GM23338 (cell line): ENCODE results near the gene XPO4. TPM values are rescaled to one million over a fixed set of nuclear protein-coding genes. Genes with fewer than 3 reads are reported as not detected.

Source experiments
- ATAC-seq: fragments of 200-7000 bp; cut with Tn5 transposase; 3 replicates; pipeline ENCODE4 v1.9.1; 2020
- DNase-seq: peaks from one replicate; pipeline ENCODE4 v3.0.0-alpha.2; 2015; ENCODE audit warnings: low spot score
- H2AFZ ChIP-seq: fragments of 200-600 bp; sonication (generic); 2 replicates; pipeline ENCODE4 v1.8.0; 2016; ENCODE audit warnings: antibody characterized with exemption, mild to moderate bottlenecking, moderate library complexity
- H3F3A ChIP-seq: fragments of 200-600 bp; sonication (generic); replicated peaks from 2 replicates; pipeline ENCODE4 v1.8.0; 2017; ENCODE audit warnings: antibody characterized with exemption, mixed run types, low read depth
- H3K27ac ChIP-seq: fragments of 200-600 bp; sonication (generic); 2 replicates; pipeline ENCODE4 v1.6.1; 2016; ENCODE audit warnings: low read depth
- H3K27me3 ChIP-seq: fragments of 200-600 bp; sonication (generic); 2 replicates; pipeline ENCODE4 v1.8.0; 2016; ENCODE audit warnings: mild to moderate bottlenecking, mixed run types, moderate library complexity; ENCODE audit not compliant: insufficient read depth
- H3K36me3 ChIP-seq: fragments of 200-600 bp; sonication (generic); 2 replicates; pipeline ENCODE4 v1.8.0; 2016; ENCODE audit warnings: mild to moderate bottlenecking; ENCODE audit not compliant: insufficient read depth
- H3K4me1 ChIP-seq: fragments of 200-600 bp; sonication (generic); 2 replicates; pipeline ENCODE4 v1.8.0; 2016; ENCODE audit warnings: mild to moderate bottlenecking, moderate library complexity; ENCODE audit not compliant: insufficient read depth
- H3K4me2 ChIP-seq: fragments of 200-600 bp; sonication (generic); 2 replicates; pipeline ENCODE4 v1.7.1; 2017; ENCODE audit warnings: mixed run types
- H3K4me3 ChIP-seq: fragments of 200-600 bp; sonication (generic); 2 replicates; pipeline ENCODE4 v1.6.1; 2016; ENCODE audit warnings: mixed run types
- H3K79me2 ChIP-seq: fragments of 200-600 bp; sonication (generic); replicated peaks from 2 replicates; pipeline ENCODE4 v1.8.0; 2017; ENCODE audit warnings: mild to moderate bottlenecking; ENCODE audit not compliant: insufficient read depth
- H3K9me2 ChIP-seq: fragments of 200-600 bp; sonication (generic); 2 replicates; pipeline ENCODE4 v1.8.0; 2017; ENCODE audit not compliant: insufficient read depth
- H4K20me1 ChIP-seq: fragments of 200-600 bp; sonication (generic); replicated peaks from 2 replicates; pipeline ENCODE4 v1.8.0; 2017; ENCODE audit warnings: mild to moderate bottlenecking; ENCODE audit not compliant: insufficient read depth
- H3K27ac Mint-ChIP-seq: 2 replicates; pipeline ENCODE4 v1.8.0; 2020; ENCODE audit warnings: inconsistent platforms, mild to moderate bottlenecking, moderate library complexity, mixed read lengths
- H3K27me3 Mint-ChIP-seq: 3 replicates; pipeline ENCODE4 v1.8.0; 2022; ENCODE audit warnings: low read depth, mild to moderate bottlenecking, moderate library complexity, mixed read lengths, inconsistent platforms; ENCODE audit not compliant: insufficient read depth, poor library complexity
- H3K36me3 Mint-ChIP-seq: 3 replicates; pipeline ENCODE4 v1.8.0; 2021; ENCODE audit warnings: low read depth, mild to moderate bottlenecking, inconsistent platforms, moderate library complexity, mixed read lengths
- H3K4me1 Mint-ChIP-seq: 3 replicates; pipeline ENCODE4 v1.8.0; 2020; ENCODE audit warnings: mild to moderate bottlenecking, inconsistent platforms, mixed read lengths
- H3K4me3 Mint-ChIP-seq: 3 replicates; pipeline ENCODE4 v1.8.0; 2021; ENCODE audit warnings: moderate library complexity, mild to moderate bottlenecking, inconsistent platforms, mixed read lengths
- H3K9me3 Mint-ChIP-seq: 3 replicates; pipeline ENCODE4 v1.8.0; 2020; ENCODE audit warnings: moderate library complexity, mild to moderate bottlenecking, inconsistent platforms, mixed read lengths
- CREB1 ChIP-seq: fragments of 250-450 bp; sonication (Bioruptor Pico); IDR thresholded peaks from 2 replicates; pipeline ENCODE4 v1.5.0; 2020; ENCODE audit warnings: low read depth, mild to moderate bottlenecking, moderate library complexity
- EZH2phosphoT487 ChIP-seq: fragments of 200-600 bp; sonication (generic); IDR thresholded peaks from one replicate; pipeline ENCODE4 v1.8.1; 2018; ENCODE audit warnings: antibody characterized with exemption; ENCODE audit not compliant: unreplicated experiment
- STAT1 ChIP-seq: IDR thresholded peaks from one replicate; pipeline ENCODE4 v1.6.1; 2016; ENCODE audit warnings: antibody characterized with exemption; ENCODE audit not compliant: unreplicated experiment
- ZNF331 ChIP-seq: fragments of 250-450 bp; sonication (Bioruptor Pico); IDR thresholded peaks from 2 replicates; pipeline ENCODE4 v1.5.0; 2020; ENCODE audit warnings: low read depth, mild to moderate bottlenecking, moderate library complexity
- polyA plus RNA-seq: library from polyadenylated mRNA; unstranded; fragments of >200 nt; fragmentation: Nextera tagmentation; extraction: Ambion mirVana; gene quantifications from 2 replicates; pipeline ENCODE4 v1.2.1, GENCODE V29; 2016
- total RNA-seq: library from RNA; depleted of rRNA; stranded (reverse); fragments of >200 nt; shearing (Covaris generic); gene quantifications from 2 replicates; pipeline ENCODE4 v1.2.3, GENCODE V29; 2014
- TF ChIP-seq, protein P1 (sequence below), 2 experiments: fragments of 200-600 bp in 1 of 2; sonication (generic) in 1 of 2; conservative IDR thresholded peaks; 2 replicates each; pipeline versions ENCODE4 v1.5.1 to v1.6.1; 2016 to 2017; ENCODE audit warnings: antibody characterized with exemption in 2 of 2, low read depth in 2 of 2, mild to moderate bottlenecking in 2 of 2, moderate library complexity in 1 of 2

XPO4 gene
- total and polyA plus RNA-seq, 2 experiments from 2014 or later: 14.1 to 57.8 TPM

DNA sequence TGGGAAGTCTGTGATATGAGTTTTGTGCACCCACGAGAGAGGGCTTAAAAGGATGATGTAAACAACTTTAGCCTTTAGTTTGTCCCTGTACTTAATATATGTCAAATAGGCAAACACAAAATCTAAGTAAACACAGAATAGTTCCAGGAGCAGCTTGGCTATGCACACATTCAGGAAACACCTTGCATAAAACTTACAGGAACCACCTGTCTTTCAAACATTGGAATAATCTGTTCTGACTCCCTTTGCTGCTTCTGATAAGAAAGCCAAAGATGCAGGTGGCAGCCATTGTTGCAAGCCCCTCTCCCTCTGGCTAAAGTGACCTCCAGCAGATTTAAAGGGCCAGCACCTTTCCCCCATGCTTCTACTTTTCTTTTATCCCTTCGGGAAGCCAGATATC lies 133.5 kb downstream of the XPO4 start:
- peak; percentile 11 for DNase-seq
- Histone ChIP-seq H3K36me3 (no peaks in the 10 kb centered on the region), H3K79me2 (no peaks in the 10 kb centered on the region), H3K27ac (no peak overlapping the region), H3K27me3 (no peaks in the 10 kb centered on the region), H3K4me3 (no peak overlapping the region), H3K4me2 (no peak overlapping the region), H4K20me1 (no peaks in the 10 kb centered on the region), H3K4me1 (no peaks in the 10 kb centered on the region; the same call in 1 of the 2 replicates), H2AFZ (no peak overlapping the region), H3K9me2 (no peaks in the 10 kb centered on the region), H3F3A (no peaks in the 10 kb centered on the region)
- H3K4me1 Mint-ChIP-seq: peaks cover 9% of the 10 kb centered on the region; the same call in 2 of the 3 replicates
- peaks cover 17% of the 10 kb centered on the region; the same call in 2 of the 3 replicates for H3K9me3 Mint-ChIP-seq
- ATAC-seq: no peak
- H3K4me3 Mint-ChIP-seq: no peak overlapping the region
- peaks cover 8% of the 10 kb centered on the region for H3K27me3 Mint-ChIP-seq
- TF ChIP-seq EZH2phosphoT487: no peak
- no peak for TF ChIP-seq STAT1
- peaks cover 33% of the 10 kb centered on the region for H3K36me3 Mint-ChIP-seq
- H3K27ac Mint-ChIP-seq: no peak overlapping the region

DNA sequence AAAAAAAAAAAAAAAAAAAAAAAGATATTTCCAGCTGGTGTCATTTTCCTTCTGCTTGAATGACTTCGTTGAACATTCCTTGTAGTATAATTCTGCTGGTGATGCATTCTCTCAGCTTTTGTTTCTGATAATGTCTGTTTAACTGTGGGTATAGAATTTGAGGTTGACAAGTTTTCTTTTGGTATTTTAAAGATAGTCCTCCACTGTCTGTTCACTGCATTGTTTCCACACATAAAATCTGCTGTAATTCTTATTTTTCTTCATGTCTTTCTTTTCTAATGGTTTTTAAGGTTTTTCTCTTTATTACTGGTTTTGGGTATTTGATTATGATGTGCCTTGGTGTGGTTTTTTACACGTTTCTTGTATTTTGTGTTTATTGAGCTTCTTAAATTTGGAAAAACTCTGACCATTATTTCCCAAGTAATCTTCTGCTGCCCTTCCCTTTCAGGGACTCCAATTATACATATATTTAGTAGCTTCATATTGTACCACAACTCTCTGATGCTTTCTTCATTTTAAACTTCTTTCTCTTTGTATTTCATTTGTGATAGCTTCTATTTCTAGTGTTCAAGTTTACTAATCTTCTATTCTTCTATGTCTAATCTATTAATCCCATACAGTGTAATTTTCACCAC lies 135.1 kb downstream of the XPO4 start:
- Mint-ChIP-seq H3K4me1 (peaks cover 5% of the 10 kb centered on the region; the same call in 2 of the 3 replicates), H3K9me3 (peaks cover 17% of the 10 kb centered on the region; the same call in 2 of the 3 replicates), H3K4me3 (no peak overlapping the region), H3K27ac (no peak overlapping the region), H3K27me3 (no peaks in the 10 kb centered on the region), H3K36me3 (peaks cover 33% of the 10 kb centered on the region)
- H3K36me3 ChIP-seq: no peaks in the 10 kb centered on the region
- no peaks in the 10 kb centered on the region for H3K9me2 ChIP-seq
- no peak overlapping the region for H2AFZ ChIP-seq
- ATAC-seq (no peak), DNase-seq (no peak)
- H3K4me1 ChIP-seq: no peaks in the 10 kb centered on the region
- TF ChIP-seq CREB1 (CRISPR knock-in tag): no peak
- H3F3A ChIP-seq: no peaks in the 10 kb centered on the region
- H3K4me2 ChIP-seq: no peak overlapping the region
- H3K79me2 ChIP-seq: no peaks in the 10 kb centered on the region
- no peak overlapping the region for H3K27ac ChIP-seq
- H3K4me3 ChIP-seq: no peak overlapping the region
- no peaks in the 10 kb centered on the region for H3K27me3 ChIP-seq
- H4K20me1 ChIP-seq: no peaks in the 10 kb centered on the region

DNA sequence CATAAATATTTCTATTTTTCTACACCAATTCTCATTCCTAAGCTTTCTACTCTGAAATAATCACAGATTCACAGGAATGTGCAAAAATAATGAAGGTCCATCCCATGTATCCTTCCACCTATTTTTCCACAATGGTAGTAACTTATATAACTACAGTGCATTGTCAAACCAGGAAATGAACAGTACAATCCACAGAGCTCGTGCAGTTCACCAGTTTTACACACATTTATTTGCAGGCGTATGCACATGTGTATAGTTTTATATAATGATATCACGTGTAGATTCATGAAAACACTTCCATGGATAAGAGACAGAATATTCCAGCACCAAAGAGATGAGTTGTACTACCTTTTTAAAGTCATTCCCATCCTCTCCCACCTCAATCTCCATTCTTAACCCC lies 141.7 kb downstream of the XPO4 start:
- H3K27ac Mint-ChIP-seq: no peak overlapping the region
- ATAC-seq (no peak), DNase-seq (no peak)
- no peak overlapping the region for H3K4me3 Mint-ChIP-seq
- no peaks in the 10 kb centered on the region for H3K79me2 ChIP-seq
- no peaks in the 10 kb centered on the region for H3F3A ChIP-seq
- peaks cover 15% of the 10 kb centered on the region; the same call in 2 of the 3 replicates for H3K36me3 Mint-ChIP-seq
- no peaks in the 10 kb centered on the region for H3K27me3 ChIP-seq
- peaks cover 7% of the 10 kb centered on the region for H3K4me1 Mint-ChIP-seq
- H3K27me3 Mint-ChIP-seq: peaks cover 6% of the 10 kb centered on the region
- H3K4me2 ChIP-seq: no peak overlapping the region
- H3K4me1 ChIP-seq: peaks cover 7% of the 10 kb centered on the region; the same call in 1 of the 2 replicates
- TF ChIP-seq, protein P1, sequence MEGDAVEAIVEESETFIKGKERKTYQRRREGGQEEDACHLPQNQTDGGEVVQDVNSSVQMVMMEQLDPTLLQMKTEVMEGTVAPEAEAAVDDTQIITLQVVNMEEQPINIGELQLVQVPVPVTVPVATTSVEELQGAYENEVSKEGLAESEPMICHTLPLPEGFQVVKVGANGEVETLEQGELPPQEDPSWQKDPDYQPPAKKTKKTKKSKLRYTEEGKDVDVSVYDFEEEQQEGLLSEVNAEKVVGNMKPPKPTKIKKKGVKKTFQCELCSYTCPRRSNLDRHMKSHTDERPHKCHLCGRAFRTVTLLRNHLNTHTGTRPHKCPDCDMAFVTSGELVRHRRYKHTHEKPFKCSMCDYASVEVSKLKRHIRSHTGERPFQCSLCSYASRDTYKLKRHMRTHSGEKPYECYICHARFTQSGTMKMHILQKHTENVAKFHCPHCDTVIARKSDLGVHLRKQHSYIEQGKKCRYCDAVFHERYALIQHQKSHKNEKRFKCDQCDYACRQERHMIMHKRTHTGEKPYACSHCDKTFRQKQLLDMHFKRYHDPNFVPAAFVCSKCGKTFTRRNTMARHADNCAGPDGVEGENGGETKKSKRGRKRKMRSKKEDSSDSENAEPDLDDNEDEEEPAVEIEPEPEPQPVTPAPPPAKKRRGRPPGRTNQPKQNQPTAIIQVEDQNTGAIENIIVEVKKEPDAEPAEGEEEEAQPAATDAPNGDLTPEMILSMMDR (conservative IDR thresholded peaks at IDR 0.05; ENCODE audit: low read depth in 2 of 2): no peak
- no peak for TF ChIP-seq ZNF331 (CRISPR knock-in tag)
- TF ChIP-seq STAT1: no peak
- H3K4me3 ChIP-seq: no peak overlapping the region
- no peaks in the 10 kb centered on the region for H4K20me1 ChIP-seq
- H3K36me3 ChIP-seq: no peaks in the 10 kb centered on the region
- H3K27ac ChIP-seq: no peak overlapping the region
- H3K9me3 Mint-ChIP-seq: peaks cover 18% of the 10 kb centered on the region; the same call in 2 of the 3 replicates
- no peak overlapping the region for H2AFZ ChIP-seq
- H3K9me2 ChIP-seq: no peaks in the 10 kb centered on the region
